Endothelial cell of umbilical vein (primary cell): Measurements from ENCODE around the gene RAB36. TPM values are rescaled to one million over a fixed set of nuclear protein-coding genes. Genes with fewer than 3 reads are reported as not detected.

ENCODE experiments used
- BruUV-seq: library from RNA; stranded (reverse); fragments of 400-500 nt; replicated peaks from 2 replicates; lab custom pipeline; 2021; lab: Mats Ljungman, UMichigan
- CTCF ChIA-PET: fragments of 300-600, 350-600 bp; sonication (Branson Sonifier 250); formaldehyde crosslinking; loops from one replicate; lab custom pipeline; 2021; ENCODE audit warnings: antibody characterized with exemption, inconsistent platforms; lab: Charles Lee
- POLR2A ChIA-PET: fragments of 300-600, 350-600 bp; sonication (Branson Sonifier 250); formaldehyde crosslinking; loops from one replicate; lab custom pipeline; 2021; ENCODE audit warnings: antibody characterized with exemption, inconsistent platforms; lab: Charles Lee
- DNase-seq: peaks from one replicate; pipeline ENCODE4 v3.0.0-alpha.2; 2011; ENCODE audit warnings: low read depth, low spot score
- FAIRE-seq: peaks from 2 replicates; lab custom pipeline; 2011; peaks lifted over from hg19 to GRCh38; lab: Jason Lieb, UNC
- H2AFZ ChIP-seq: 2 replicates; pipeline ENCODE4 v1.6.0; 2012; ENCODE audit warnings: low read depth, low read length, control low read depth, inconsistent platforms
- H3K27ac ChIP-seq: 2 replicates; pipeline ENCODE4 v1.5.1; 2011; ENCODE audit warnings: low read depth, mild to moderate bottlenecking, control low read depth, low read length, moderate library complexity; ENCODE audit not compliant: insufficient read depth
- H3K27me3 ChIP-seq, 2 experiments: 2 replicates each; pipeline versions ENCODE4 v1.6.0 to v1.6.1; 2011; ENCODE audit warnings: low read length in 2 of 2, mixed read lengths in 1 of 2; ENCODE audit not compliant: control insufficient read depth in 2 of 2, insufficient read depth in 2 of 2
- H3K36me3 ChIP-seq, 2 experiments: 2 replicates in 1 of 2; 3 replicates in 1 of 2; pipeline ENCODE4 v1.5.1; 2011; ENCODE audit warnings: low read length in 2 of 2, mild to moderate bottlenecking in 1 of 2, moderate library complexity in 1 of 2; ENCODE audit not compliant: control insufficient read depth in 2 of 2, insufficient read depth in 2 of 2; ENCODE audit errors: extremely low read depth in 1 of 2
- H3K4me1 ChIP-seq: 3 replicates; pipeline ENCODE4 v1.5.1; 2011; ENCODE audit warnings: mild to moderate bottlenecking, low read length; ENCODE audit not compliant: control insufficient read depth, insufficient read depth; ENCODE audit errors: extremely low read depth
- H3K4me2 ChIP-seq: 2 replicates; pipeline ENCODE4 v1.6.1; 2011; ENCODE audit warnings: low read length, control low read depth, mixed read lengths; ENCODE audit not compliant: insufficient read depth
- H3K4me3 ChIP-seq, 3 experiments: fragments of 200-600 bp in 1 of 3; sonication (generic), shearing (Covaris generic) in 1 of 3; replicated peaks in 1 of 3; 2 replicates each; pipeline ENCODE4 v1.5.1; 2011 to 2016; ENCODE audit warnings: control low read depth in 3 of 3, low read length in 3 of 3, mild to moderate bottlenecking in 2 of 3, inconsistent platforms in 1 of 3, low read depth in 1 of 3, moderate library complexity in 1 of 3; ENCODE audit not compliant: insufficient read depth in 1 of 3
- H3K79me2 ChIP-seq: 2 replicates; pipeline ENCODE4 v1.6.0; 2012; ENCODE audit warnings: low read length, inconsistent platforms; ENCODE audit not compliant: control insufficient read depth, insufficient read depth
- H3K9ac ChIP-seq: replicated peaks from 2 replicates; pipeline ENCODE3; 2011; ENCODE audit warnings: low read length, control low read depth; ENCODE audit not compliant: insufficient read depth; ENCODE audit errors: extremely low read depth
- H3K9me1 ChIP-seq: replicated peaks from 3 replicates; pipeline ENCODE4 v1.6.0; 2011; ENCODE audit warnings: mild to moderate bottlenecking, low read length; ENCODE audit not compliant: control insufficient read depth, insufficient read depth; ENCODE audit errors: extremely low read depth
- H3K9me3 ChIP-seq: replicated peaks from 2 replicates; pipeline ENCODE4 v1.5.1; 2012; ENCODE audit warnings: low read length, inconsistent platforms; ENCODE audit not compliant: control insufficient read depth, insufficient read depth
- H4K20me1 ChIP-seq: replicated peaks from 2 replicates; pipeline ENCODE3; 2011; ENCODE audit warnings: mild to moderate bottlenecking, low read length; ENCODE audit not compliant: control insufficient read depth, insufficient read depth; ENCODE audit errors: extremely low read depth
- EZH2 ChIP-seq: IDR thresholded peaks from 2 replicates; pipeline ENCODE4 v1.6.1; 2012; ENCODE audit warnings: borderline replicate concordance, low read depth, mild to moderate bottlenecking, moderate library complexity, low read length, inconsistent platforms; ENCODE audit not compliant: severe bottlenecking
- FOS ChIP-seq: IDR thresholded peaks from 2 replicates; pipeline ENCODE4 v1.6.1; 2011; ENCODE audit warnings: mild to moderate bottlenecking, low read length, moderate library complexity, borderline replicate concordance; ENCODE audit not compliant: insufficient read depth
- GATA2 ChIP-seq: IDR thresholded peaks from 2 replicates; pipeline ENCODE4 v1.7.0; 2011; ENCODE audit warnings: low read depth, mild to moderate bottlenecking, moderate library complexity, mixed read lengths, low read length; ENCODE audit not compliant: insufficient read length, insufficient read depth
- JUN ChIP-seq: IDR thresholded peaks from 2 replicates; pipeline ENCODE4 v1.6.1; 2011; ENCODE audit warnings: borderline replicate concordance, low read depth; ENCODE audit not compliant: insufficient read length, insufficient read depth
- MYC ChIP-seq: IDR thresholded peaks from one replicate; pipeline ENCODE4 v1.6.1; 2011; ENCODE audit warnings: mild to moderate bottlenecking, low read depth, low read length
- POLR2A ChIP-seq: IDR thresholded peaks from 2 replicates; pipeline ENCODE4 v1.6.1; 2012; ENCODE audit warnings: low read depth, mild to moderate bottlenecking, control low read depth, low read length
- POLR2AphosphoS5 ChIP-seq: IDR thresholded peaks from 2 replicates; pipeline ENCODE4 v1.6.1; 2012; ENCODE audit warnings: low read depth, mild to moderate bottlenecking, control low read depth, low read length, moderate library complexity; ENCODE audit not compliant: insufficient read depth
- dilution Hi-C: fragments of 300-500 bp; cut with MboI; formaldehyde crosslinking; loops from one replicate; pipeline ENCODE4 v1.15.0; 2019; ENCODE audit warnings: low sequenced_read_pairs; ENCODE audit not compliant: extremely low pct_ligation_motif_present
- intact Hi-C: fragments of 100-400 bp; cut with micrococcal nuclease; formaldehyde crosslinking; loops from one replicate; pipeline ENCODE4 v1.10.0; 2022
- polyA plus RNA-seq, 4 experiments: library from polyadenylated mRNA; depleted of rRNA in 3 of 4; stranded (reverse) in 3 of 4; unstranded in 1 of 4; fragments of >200 nt; gene quantifications; 2 replicates each; pipeline versions ENCODE4 v1.2.1 to v1.2.3, GENCODE V29; 2011 to 2012; ENCODE audit warnings: missing spikeins in 1 of 4
- total RNA-seq: library from RNA; stranded (reverse); gene quantifications from 2 replicates; pipeline ENCODE4 v1.2.3, GENCODE V29; 2021
- TF ChIP-seq, protein P1 (sequence below), 2 donors: IDR thresholded peaks; 1 replicate in 1 of 2; 2 replicates in 1 of 2; pipeline ENCODE4 v1.5.1; 2011; ENCODE audit warnings: low read length in 2 of 2, mild to moderate bottlenecking in 2 of 2, moderate library complexity in 2 of 2, control low read depth in 1 of 2, inconsistent platforms in 1 of 2, low read depth in 1 of 2; ENCODE audit not compliant: insufficient read depth in 1 of 2; ENCODE audit errors: extremely low read depth in 1 of 2
- TF ChIP-seq, protein P2 (sequence below): IDR thresholded peaks from 2 replicates; pipeline ENCODE4 v1.6.1; 2011; ENCODE audit not compliant: insufficient read depth, insufficient read length

The RAB36 gene
- total and polyA plus RNA-seq, 2 donors (not counting 3 experiments of a cell fraction or from before 2014, with no cell fraction given) = 2.7 to 3.1 TPM

DNA sequence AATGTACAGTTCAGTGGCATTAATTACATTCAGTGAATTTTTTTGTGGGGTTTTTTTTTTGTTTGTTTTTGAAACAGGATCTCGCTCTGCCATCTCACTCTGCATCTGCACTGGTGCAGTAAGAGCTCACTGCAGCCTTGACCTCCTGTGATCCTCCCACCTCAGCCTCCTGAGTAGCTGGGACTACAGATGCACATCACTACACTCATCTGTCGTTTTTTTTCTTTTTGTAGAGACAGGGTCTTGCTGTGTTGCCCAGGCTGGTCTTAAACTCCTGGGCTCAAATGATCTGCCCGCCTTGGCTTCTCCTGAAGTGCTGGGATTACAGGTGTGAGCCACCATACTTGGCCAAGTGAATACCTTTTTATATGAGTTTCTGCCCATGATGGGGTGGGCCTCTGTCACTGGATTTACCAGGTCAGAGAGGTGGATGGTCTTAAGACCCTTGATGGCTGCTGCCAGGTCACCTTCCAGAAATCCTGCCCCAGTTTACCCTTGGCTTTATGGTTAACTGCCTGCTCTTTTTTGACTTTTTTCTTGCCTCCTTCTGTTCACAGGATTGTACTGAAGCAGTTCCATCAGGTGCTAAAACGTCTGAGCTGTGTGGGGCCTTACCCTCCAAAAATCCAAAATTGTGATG is 57.7 kb downstream of the RAB36 start:
- H3K27ac ChIP-seq = no peak overlapping the region
- H3K4me1 ChIP-seq = peaks cover 28% of the 10 kb centered on the region
- H3K4me2 ChIP-seq = no peak overlapping the region
- no peak overlapping the region for H3K9ac ChIP-seq
- BruUV-seq = no TSS peak
- DNase-seq (no peak), FAIRE-seq (peak; percentile 31)
- dilution Hi-C loops = no loop called here
- H3K27me3 ChIP-seq = no peaks in the 10 kb centered on the region
- intact Hi-C loops = no loop called here
- no peak overlapping the region for H2AFZ ChIP-seq
- H4K20me1 ChIP-seq = peaks cover 3% of the 10 kb centered on the region
- peaks cover 9 to 18% of the 10 kb centered on the region in 2 experiments for H3K36me3 ChIP-seq
- peaks cover 97% of the 10 kb centered on the region for H3K79me2 ChIP-seq
- ChIA-PET CTCF (no interaction called here), POLR2A (no interaction called here)
- no peak for TF ChIP-seq POLR2A
- no peak for TF ChIP-seq POLR2AphosphoS5
- TF ChIP-seq, protein P1, sequence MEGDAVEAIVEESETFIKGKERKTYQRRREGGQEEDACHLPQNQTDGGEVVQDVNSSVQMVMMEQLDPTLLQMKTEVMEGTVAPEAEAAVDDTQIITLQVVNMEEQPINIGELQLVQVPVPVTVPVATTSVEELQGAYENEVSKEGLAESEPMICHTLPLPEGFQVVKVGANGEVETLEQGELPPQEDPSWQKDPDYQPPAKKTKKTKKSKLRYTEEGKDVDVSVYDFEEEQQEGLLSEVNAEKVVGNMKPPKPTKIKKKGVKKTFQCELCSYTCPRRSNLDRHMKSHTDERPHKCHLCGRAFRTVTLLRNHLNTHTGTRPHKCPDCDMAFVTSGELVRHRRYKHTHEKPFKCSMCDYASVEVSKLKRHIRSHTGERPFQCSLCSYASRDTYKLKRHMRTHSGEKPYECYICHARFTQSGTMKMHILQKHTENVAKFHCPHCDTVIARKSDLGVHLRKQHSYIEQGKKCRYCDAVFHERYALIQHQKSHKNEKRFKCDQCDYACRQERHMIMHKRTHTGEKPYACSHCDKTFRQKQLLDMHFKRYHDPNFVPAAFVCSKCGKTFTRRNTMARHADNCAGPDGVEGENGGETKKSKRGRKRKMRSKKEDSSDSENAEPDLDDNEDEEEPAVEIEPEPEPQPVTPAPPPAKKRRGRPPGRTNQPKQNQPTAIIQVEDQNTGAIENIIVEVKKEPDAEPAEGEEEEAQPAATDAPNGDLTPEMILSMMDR (IDR thresholded peaks at IDR 0.05; ENCODE audit: extremely low read depth in 1 of 2, insufficient read depth in 1 of 2, low read depth in 1 of 2, low read length in 2 of 2) = no peak
- no peaks in the 10 kb centered on the region for H3K9me3 ChIP-seq
- no peaks in the 10 kb centered on the region for H3K9me1 ChIP-seq
- H3K4me3 ChIP-seq = no peak overlapping the region

DNA sequence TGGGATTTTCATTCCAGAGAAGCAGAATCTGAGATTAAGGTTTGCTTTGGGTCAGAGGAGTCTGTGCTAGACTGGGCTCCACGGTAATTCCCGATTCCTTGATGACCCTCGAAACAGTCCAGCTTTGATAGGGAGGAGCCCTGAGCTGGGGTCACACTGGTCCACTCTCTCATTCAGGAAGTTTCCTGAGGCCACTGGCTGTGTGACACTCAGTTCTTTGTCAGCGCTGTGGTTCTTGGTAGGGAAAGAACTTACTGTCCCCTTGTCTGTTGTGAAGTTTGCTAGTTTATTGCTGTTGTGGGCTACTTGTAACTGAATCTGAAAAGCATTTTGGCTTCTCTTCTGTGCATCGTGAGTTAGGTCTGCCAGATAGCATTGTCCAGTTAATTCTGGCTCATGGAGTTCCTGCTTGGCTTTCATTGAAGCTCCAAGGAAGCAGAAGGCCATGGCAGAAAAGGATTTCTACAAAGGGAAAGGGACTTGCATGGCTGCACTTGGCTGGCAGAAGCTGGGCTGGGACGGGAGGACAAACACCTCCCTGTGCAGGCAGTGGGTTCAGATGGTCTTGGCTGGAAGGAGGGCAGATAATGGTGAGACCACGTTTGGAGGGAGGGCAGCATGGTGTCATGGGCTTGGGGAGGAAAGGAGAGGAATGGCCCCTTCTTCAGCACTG is 58.3 kb downstream of the RAB36 start:
- Histone ChIP-seq H3K4me3 (no peak overlapping the region), H3K4me1 (peaks cover 23% of the 10 kb centered on the region), H3K79me2 (peaks cover 97% of the 10 kb centered on the region), H2AFZ (no peak overlapping the region), H4K20me1 (peaks cover 3% of the 10 kb centered on the region), H3K36me3 (peaks cover 9 to 19% of the 10 kb centered on the region in 2 experiments), H3K4me2 (no peak overlapping the region), H3K27me3 (no peaks in the 10 kb centered on the region), H3K9ac (no peak overlapping the region), H3K27ac (no peak overlapping the region), H3K9me1 (no peaks in the 10 kb centered on the region), H3K9me3 (no peaks in the 10 kb centered on the region)
- ChIA-PET CTCF (no interaction called here), POLR2A (no interaction called here)
- intact Hi-C loops = no loop called here
- FAIRE-seq (no peak), DNase-seq (no peak)
- dilution Hi-C loops = no loop called here
- BruUV-seq = no TSS peak
- TF ChIP-seq, protein P2, sequence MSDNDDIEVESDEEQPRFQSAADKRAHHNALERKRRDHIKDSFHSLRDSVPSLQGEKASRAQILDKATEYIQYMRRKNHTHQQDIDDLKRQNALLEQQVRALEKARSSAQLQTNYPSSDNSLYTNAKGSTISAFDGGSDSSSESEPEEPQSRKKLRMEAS = no peak
- no peak for TF ChIP-seq JUN
- no peak for TF ChIP-seq MYC
- no peak for TF ChIP-seq POLR2A
- no peak for TF ChIP-seq POLR2AphosphoS5
- TF ChIP-seq, protein P1 (IDR thresholded peaks at IDR 0.05; ENCODE audit: extremely low read depth in 1 of 2, insufficient read depth in 1 of 2, low read depth in 1 of 2, low read length in 2 of 2) = no peak
- TF ChIP-seq GATA2 = no peak
- TF ChIP-seq FOS = no peak
- TF ChIP-seq EZH2 = no peak
